PC-3 (cell line): ENCODE data around the gene CERT1. TPM values are rescaled to one million over a fixed set of nuclear protein-coding genes. Genes with fewer than 3 reads are reported as not detected.

ENCODE experiments used
- ATAC-seq: fragments of 200-7000 bp; cut with Tn5 transposase; 2 replicates; pipeline ENCODE4 v1.9.1; 2020; ENCODE audit warnings: mild to moderate bottlenecking, moderate library complexity
- BruUV-seq: library from RNA; stranded (reverse); fragments of 400-500 nt; replicated peaks from 2 replicates; lab custom pipeline; 2021; lab: Mats Ljungman, UMichigan
- CTCF ChIA-PET: fragments of 300-600 bp; sonication (Branson Sonifier 250); formaldehyde crosslinking; loops from one replicate; lab custom pipeline; 2022; ENCODE audit warnings: antibody characterized with exemption; lab: Charles Lee
- POLR2A ChIA-PET: fragments of 300-600 bp; sonication (Branson Sonifier 250); formaldehyde crosslinking; loops from one replicate; lab custom pipeline; 2022; ENCODE audit warnings: antibody characterized with exemption; ENCODE audit not compliant: unreplicated experiment; lab: Charles Lee
- DNase-seq: peaks from one replicate; pipeline ENCODE4 v3.0.0-alpha.2; 2015
- H2AFZ ChIP-seq: fragments of 300-600 bp; sonication (generic); 2 replicates; pipeline ENCODE4 v1.6.0; 2016; ENCODE audit warnings: antibody characterized with exemption, low read length
- H3F3A ChIP-seq: fragments of 300-600 bp; sonication (generic); one replicate; pipeline ENCODE4 v1.6.0; 2017; ENCODE audit warnings: antibody characterized with exemption, low read length, control low read depth, mild to moderate bottlenecking; ENCODE audit not compliant: unreplicated experiment
- H3K27ac ChIP-seq: fragments of 300-600 bp; sonication (generic); 2 replicates; pipeline ENCODE4 v1.5.1; 2016; ENCODE audit warnings: mild to moderate bottlenecking, low read length
- H3K27me3 ChIP-seq: fragments of 300-600 bp; sonication (generic); 2 replicates; pipeline ENCODE4 v1.6.1; 2016; ENCODE audit warnings: low read length, mixed read lengths
- H3K36me3 ChIP-seq: fragments of 300-600 bp; sonication (generic); 2 replicates; pipeline ENCODE4 v1.6.1; 2016; ENCODE audit warnings: low read depth, mixed run types, low read length, mixed read lengths
- H3K4me1 ChIP-seq: fragments of 300-600 bp; sonication (generic); 2 replicates; pipeline ENCODE4 v1.5.1; 2016; ENCODE audit warnings: low read length; ENCODE audit not compliant: insufficient read depth
- H3K4me2 ChIP-seq: fragments of 300-600 bp; sonication (generic); 2 replicates; pipeline ENCODE4 v1.6.0; 2016; ENCODE audit warnings: low read length
- H3K4me3 ChIP-seq: fragments of 300-600 bp; sonication (generic); 2 replicates; pipeline ENCODE4 v1.5.1; 2016; ENCODE audit warnings: mild to moderate bottlenecking, low read length, mixed read lengths
- H3K79me2 ChIP-seq: fragments of 300-600 bp; sonication (generic); 2 replicates; pipeline ENCODE4 v1.6.1; 2017; ENCODE audit warnings: low read length, mixed read lengths
- H3K9ac ChIP-seq: fragments of 300-600 bp; sonication (generic); 2 replicates; pipeline ENCODE4 v1.6.0; 2016; ENCODE audit warnings: mild to moderate bottlenecking, low read length
- H3K9me2 ChIP-seq: fragments of 300-600 bp; sonication (generic); replicated peaks from 2 replicates; pipeline ENCODE4 v1.6.1; 2016; ENCODE audit warnings: mixed run types, low read length, mixed read lengths
- H3K9me3 ChIP-seq: fragments of 300-600 bp; sonication (generic); 2 replicates; pipeline ENCODE4 v1.6.1; 2016; ENCODE audit warnings: low read length, mixed read lengths
- H4K20me1 ChIP-seq: fragments of 300-600 bp; sonication (generic); 2 replicates; pipeline ENCODE4 v1.6.1; 2016; ENCODE audit warnings: low read length, mixed read lengths
- EZH2 ChIP-seq: fragments of 300-600 bp; sonication (generic); IDR thresholded peaks from one replicate; pipeline ENCODE4 v1.6.1; 2017; ENCODE audit warnings: antibody characterized with exemption, mild to moderate bottlenecking, low read length; ENCODE audit not compliant: unreplicated experiment
- EZH2phosphoT487 ChIP-seq: fragments of 300-600 bp; sonication (generic); IDR thresholded peaks from 2 replicates; pipeline ENCODE4 v1.6.1; 2018; ENCODE audit warnings: mild to moderate bottlenecking, antibody characterized with exemption, low read length, borderline replicate concordance
- intact Hi-C: fragments of 100-400 bp; cut with micrococcal nuclease; formaldehyde crosslinking; loops from 2 replicates; pipeline ENCODE4 v1.9.0; 2023
- total RNA-seq: library from RNA; depleted of rRNA; stranded (reverse); fragments of >200 nt; gene quantifications from 2 replicates; pipeline ENCODE4 v1.2.3, GENCODE V29; 2014
- TF ChIP-seq, protein P1 (sequence below): fragments of 300-600 bp; sonication (generic); conservative IDR thresholded peaks from 2 replicates; pipeline ENCODE4 v1.5.1; 2017; ENCODE audit warnings: antibody characterized with exemption, low read depth, mild to moderate bottlenecking, low read length

The CERT1 gene
- total RNA-seq, 1 experiment from 2014 or later: 5.6 TPM

DNA sequence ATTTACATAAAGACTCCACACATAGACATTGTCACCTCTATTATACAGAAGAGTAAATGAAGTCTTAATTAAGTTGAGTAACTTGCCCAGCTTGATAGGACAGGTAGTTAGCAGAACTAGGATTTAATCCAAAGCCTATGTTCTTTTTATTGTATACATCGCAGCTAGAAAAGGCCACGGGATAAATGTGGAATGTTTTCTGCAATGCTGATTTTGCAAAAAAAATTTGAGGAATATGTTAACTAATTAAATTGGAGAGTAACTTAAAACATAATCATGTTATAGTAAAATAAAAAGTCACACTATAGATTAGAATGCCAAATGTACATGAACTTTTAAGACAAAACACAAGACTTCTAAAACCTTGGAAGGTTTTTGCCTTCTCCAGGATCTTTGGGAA is 41.3 kb upstream of the CERT1 start:
- BruUV-seq: no TSS peak
- peaks cover 17% of the 10 kb centered on the region for H3K36me3 ChIP-seq

DNA sequence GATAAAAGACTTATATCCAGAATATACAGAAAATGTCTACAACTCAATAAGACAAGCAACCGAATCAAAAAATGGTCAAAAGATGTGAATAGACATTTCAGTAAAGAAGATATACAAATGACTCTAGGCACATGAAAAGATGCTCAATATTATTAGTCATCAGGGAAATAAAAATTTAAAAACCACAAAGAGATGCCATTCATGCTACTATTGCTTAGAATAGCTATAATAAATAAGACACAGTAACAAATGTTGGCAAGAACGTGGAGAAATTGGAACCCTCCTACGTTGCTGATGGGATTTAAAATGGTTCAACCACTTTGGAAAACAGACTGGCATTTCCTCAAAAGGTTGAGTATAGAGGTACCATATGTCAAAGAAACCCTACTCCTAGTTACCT is 40.0 kb upstream of the CERT1 start:
- POLR2A ChIA-PET: interaction anchor here (0.6 to 0.8 kb wide), 2 partner anchors 13 to 16 kb away, joined by 5 to 7 read pairs; no protein-coding TSS in a partner anchor
- Histone ChIP-seq H3K27ac (peak overlapping the region; percentile 45), H3K9me2 (no peaks in the 10 kb centered on the region), H3K4me2 (no peak overlapping the region), H3K4me3 (no peak overlapping the region), H3K36me3 (peaks cover 11% of the 10 kb centered on the region), H3K27me3 (no peaks in the 10 kb centered on the region), H3K4me1 (peaks cover 10% of the 10 kb centered on the region), H3K9me3 (no peaks in the 10 kb centered on the region), H3K79me2 (no peaks in the 10 kb centered on the region), H3F3A (no peaks in the 10 kb centered on the region), H3K9ac (no peak overlapping the region), H4K20me1 (no peaks in the 10 kb centered on the region), H2AFZ (no peak overlapping the region)
- intact Hi-C loops: no loop called here
- BruUV-seq: no TSS peak
- no peak for TF ChIP-seq EZH2
- TF ChIP-seq, protein P1, sequence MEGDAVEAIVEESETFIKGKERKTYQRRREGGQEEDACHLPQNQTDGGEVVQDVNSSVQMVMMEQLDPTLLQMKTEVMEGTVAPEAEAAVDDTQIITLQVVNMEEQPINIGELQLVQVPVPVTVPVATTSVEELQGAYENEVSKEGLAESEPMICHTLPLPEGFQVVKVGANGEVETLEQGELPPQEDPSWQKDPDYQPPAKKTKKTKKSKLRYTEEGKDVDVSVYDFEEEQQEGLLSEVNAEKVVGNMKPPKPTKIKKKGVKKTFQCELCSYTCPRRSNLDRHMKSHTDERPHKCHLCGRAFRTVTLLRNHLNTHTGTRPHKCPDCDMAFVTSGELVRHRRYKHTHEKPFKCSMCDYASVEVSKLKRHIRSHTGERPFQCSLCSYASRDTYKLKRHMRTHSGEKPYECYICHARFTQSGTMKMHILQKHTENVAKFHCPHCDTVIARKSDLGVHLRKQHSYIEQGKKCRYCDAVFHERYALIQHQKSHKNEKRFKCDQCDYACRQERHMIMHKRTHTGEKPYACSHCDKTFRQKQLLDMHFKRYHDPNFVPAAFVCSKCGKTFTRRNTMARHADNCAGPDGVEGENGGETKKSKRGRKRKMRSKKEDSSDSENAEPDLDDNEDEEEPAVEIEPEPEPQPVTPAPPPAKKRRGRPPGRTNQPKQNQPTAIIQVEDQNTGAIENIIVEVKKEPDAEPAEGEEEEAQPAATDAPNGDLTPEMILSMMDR: no peak
- TF ChIP-seq EZH2phosphoT487: no peak
- peak; percentile 60 for ATAC-seq
- DNase-seq: peak; percentile 67
- CTCF ChIA-PET: no interaction called here

More for the DNA sequence above, 41.3 kb upstream of the CERT1 start:
- ATAC-seq (no peak), DNase-seq (no peak)
- no peaks in the 10 kb centered on the region for H3K79me2 ChIP-seq
- H3K9me2 ChIP-seq: no peaks in the 10 kb centered on the region
- no peaks in the 10 kb centered on the region for H3F3A ChIP-seq
- no peak overlapping the region for H3K9ac ChIP-seq
- no peak overlapping the region for H3K4me3 ChIP-seq
- H3K9me3 ChIP-seq: no peaks in the 10 kb centered on the region
- peaks cover 10% of the 10 kb centered on the region for H3K4me1 ChIP-seq
- TF ChIP-seq EZH2 (no peak), EZH2phosphoT487 (no peak)
- TF ChIP-seq, protein P1: no peak
- intact Hi-C loops: no loop called here
- no peak overlapping the region for H3K27ac ChIP-seq
- ChIA-PET POLR2A (no interaction called here), CTCF (no interaction called here)
- no peaks in the 10 kb centered on the region for H3K27me3 ChIP-seq
- no peak overlapping the region for H2AFZ ChIP-seq
- no peaks in the 10 kb centered on the region for H4K20me1 ChIP-seq
- no peak overlapping the region for H3K4me2 ChIP-seq

DNA sequence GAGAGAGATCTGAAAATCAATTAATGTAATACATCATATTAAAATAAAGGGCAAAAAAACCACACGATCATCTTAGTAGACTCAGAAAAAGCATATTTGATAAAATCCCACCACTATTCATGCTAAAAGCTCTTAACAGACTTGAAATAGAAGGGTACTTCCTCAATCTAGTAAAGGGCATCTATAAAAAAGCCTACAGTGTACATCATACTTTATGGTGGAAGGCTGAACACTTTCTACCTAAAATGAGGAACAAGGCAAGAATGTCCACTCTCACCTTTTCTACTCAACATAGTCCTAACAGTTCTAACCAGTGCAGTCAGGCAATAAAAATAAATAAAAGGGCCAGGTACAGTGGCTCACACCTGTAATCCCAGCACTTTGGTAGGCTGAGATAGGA is 39.2 kb upstream of the CERT1 start:
- H3K4me2 ChIP-seq: no peak overlapping the region
- no peaks in the 10 kb centered on the region for H3K9me3 ChIP-seq
- POLR2A ChIA-PET: interaction anchor here (0.7 kb wide), 1 partner anchor 109 kb away, joined by 3 read pairs; no protein-coding TSS in a partner anchor
- no peaks in the 10 kb centered on the region for H3K9me2 ChIP-seq
- CTCF ChIA-PET: no interaction called here
- H3K27me3 ChIP-seq: no peaks in the 10 kb centered on the region
- H3K36me3 ChIP-seq: peaks cover 11% of the 10 kb centered on the region
- H4K20me1 ChIP-seq: no peaks in the 10 kb centered on the region
- H2AFZ ChIP-seq: no peak overlapping the region
- no peak overlapping the region for H3K4me3 ChIP-seq
- H3F3A ChIP-seq: no peaks in the 10 kb centered on the region
- no peaks in the 10 kb centered on the region for H3K79me2 ChIP-seq
- DNase-seq (no peak), ATAC-seq (no peak)
- no peak overlapping the region for H3K9ac ChIP-seq
- H3K27ac ChIP-seq: no peak overlapping the region
- intact Hi-C loops: no loop called here
- H3K4me1 ChIP-seq: peaks cover 10% of the 10 kb centered on the region
- TF ChIP-seq EZH2: no peak
- TF ChIP-seq EZH2phosphoT487: no peak
- TF ChIP-seq, protein P1: no peak
- BruUV-seq: no TSS peak
